ENCODE measurements around the gene MARVELD2. TPM values are rescaled to one million over a fixed set of nuclear protein-coding genes. Genes with fewer than 3 reads are reported as not detected.
A peak's percentile ranks its signal among the peaks of the same experiment; 100 is the strongest.
"Not testable (repeated sequence)": the region's sequence is repeated elsewhere in the genome, so short reads cannot be mapped to it uniquely, and the experiment has no call there.

Gene MARVELD2
- total RNA-seq, 1 donor = 9.4 TPM

DNA sequence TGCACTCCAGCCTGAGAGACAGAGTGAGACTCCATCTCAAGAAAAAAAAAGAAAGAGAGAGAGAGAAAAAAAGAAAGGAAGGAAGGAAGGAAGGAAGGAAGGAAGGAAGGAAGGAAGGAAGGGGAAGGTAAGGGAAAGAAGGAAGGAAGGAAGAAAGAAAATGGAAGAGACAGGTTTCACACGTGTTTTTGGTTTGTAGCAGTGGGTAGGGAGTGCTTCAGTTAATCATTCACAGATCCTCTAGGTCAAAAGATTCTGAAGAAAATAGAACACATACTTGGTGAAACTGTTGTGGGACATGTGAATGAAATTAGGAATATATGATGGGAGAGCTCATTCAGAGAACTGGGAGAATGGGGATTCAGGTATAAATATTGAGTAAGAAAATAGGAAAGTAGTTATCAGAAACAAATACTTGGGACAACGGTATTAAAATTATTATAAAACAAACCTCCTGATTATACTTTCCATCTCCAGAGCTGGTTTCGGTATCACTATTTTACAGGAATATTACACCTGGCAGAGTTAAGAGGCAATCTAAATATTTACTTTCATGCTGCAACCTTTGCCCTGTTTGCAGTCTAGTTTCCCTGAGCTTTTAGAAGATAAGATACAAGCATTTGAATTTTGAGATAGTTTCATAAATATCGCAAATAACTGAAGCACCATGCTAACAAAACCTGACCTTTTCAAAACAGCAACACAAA lies 37.2 kb downstream of the MARVELD2 start:
- no peak for DNase-seq (ENCODE audit: insufficient read length, low spot score, missing footprints)
- Histone ChIP-seq H3K4me3 (ENCODE audit: insufficient read depth, low read length) (no peak overlapping the region), H3K36me3 (ENCODE audit: insufficient read depth, low read length) (no peaks in the 10 kb centered on the region), H3K4me1 (ENCODE audit: insufficient read depth, low read length) (no peaks in the 10 kb centered on the region), H3K79me2 (ENCODE audit: insufficient read depth, low read length) (no peaks in the 10 kb centered on the region), H3K9me3 (ENCODE audit: low read depth, low read length) (no peaks in the 10 kb centered on the region), H3K27ac (ENCODE audit: low read depth, low read length) (no peak overlapping the region), H3K4me2 (ENCODE audit: insufficient read depth, low read length) (no peak overlapping the region), H2AFZ (ENCODE audit: low read length) (no peak overlapping the region), H3K27me3 (ENCODE audit: insufficient read depth, low read length) (no peaks in the 10 kb centered on the region), H4K20me1 (ENCODE audit: insufficient read depth, low read length) (no peaks in the 10 kb centered on the region)
- TF ChIP-seq, protein P1, sequence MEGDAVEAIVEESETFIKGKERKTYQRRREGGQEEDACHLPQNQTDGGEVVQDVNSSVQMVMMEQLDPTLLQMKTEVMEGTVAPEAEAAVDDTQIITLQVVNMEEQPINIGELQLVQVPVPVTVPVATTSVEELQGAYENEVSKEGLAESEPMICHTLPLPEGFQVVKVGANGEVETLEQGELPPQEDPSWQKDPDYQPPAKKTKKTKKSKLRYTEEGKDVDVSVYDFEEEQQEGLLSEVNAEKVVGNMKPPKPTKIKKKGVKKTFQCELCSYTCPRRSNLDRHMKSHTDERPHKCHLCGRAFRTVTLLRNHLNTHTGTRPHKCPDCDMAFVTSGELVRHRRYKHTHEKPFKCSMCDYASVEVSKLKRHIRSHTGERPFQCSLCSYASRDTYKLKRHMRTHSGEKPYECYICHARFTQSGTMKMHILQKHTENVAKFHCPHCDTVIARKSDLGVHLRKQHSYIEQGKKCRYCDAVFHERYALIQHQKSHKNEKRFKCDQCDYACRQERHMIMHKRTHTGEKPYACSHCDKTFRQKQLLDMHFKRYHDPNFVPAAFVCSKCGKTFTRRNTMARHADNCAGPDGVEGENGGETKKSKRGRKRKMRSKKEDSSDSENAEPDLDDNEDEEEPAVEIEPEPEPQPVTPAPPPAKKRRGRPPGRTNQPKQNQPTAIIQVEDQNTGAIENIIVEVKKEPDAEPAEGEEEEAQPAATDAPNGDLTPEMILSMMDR (IDR thresholded peaks at IDR 0.05; ENCODE audit: extremely low read depth, low read depth, low read length) = no peak

DNA sequence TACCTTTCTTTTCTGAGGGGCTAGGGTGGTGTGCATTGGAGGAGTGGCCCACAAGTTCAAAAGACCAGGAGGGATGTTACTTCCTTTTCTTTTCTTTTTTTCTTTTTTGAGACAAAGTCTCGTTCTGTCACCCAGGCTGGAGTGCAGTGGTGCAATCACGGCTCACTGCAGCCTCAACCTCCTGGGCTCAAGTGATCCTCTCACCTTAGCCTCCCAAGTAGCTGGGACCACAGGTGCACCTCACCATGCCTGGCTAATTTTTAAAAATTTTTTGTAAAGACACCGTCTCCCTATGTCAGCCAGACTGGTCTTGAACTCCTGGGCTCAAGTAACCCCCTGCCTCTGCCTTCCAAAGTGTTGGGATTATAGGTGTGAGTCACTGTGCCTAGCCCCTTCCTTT lies 38.6 kb downstream of the MARVELD2 start:
- not testable (repeated sequence) for H3K27ac ChIP-seq (ENCODE audit: low read depth, low read length); DNase-seq (ENCODE audit: insufficient read length, low spot score, missing footprints); H3K4me1 ChIP-seq (ENCODE audit: insufficient read depth, low read length); H2AFZ ChIP-seq (ENCODE audit: low read length); H3K9me3 ChIP-seq (ENCODE audit: low read depth, low read length); H3K36me3 ChIP-seq (ENCODE audit: insufficient read depth, low read length); H4K20me1 ChIP-seq (ENCODE audit: insufficient read depth, low read length); H3K79me2 ChIP-seq (ENCODE audit: insufficient read depth, low read length); H3K27me3 ChIP-seq (ENCODE audit: insufficient read depth, low read length); H3K4me3 ChIP-seq (ENCODE audit: insufficient read depth, low read length); H3K4me2 ChIP-seq (ENCODE audit: insufficient read depth, low read length)

DNA sequence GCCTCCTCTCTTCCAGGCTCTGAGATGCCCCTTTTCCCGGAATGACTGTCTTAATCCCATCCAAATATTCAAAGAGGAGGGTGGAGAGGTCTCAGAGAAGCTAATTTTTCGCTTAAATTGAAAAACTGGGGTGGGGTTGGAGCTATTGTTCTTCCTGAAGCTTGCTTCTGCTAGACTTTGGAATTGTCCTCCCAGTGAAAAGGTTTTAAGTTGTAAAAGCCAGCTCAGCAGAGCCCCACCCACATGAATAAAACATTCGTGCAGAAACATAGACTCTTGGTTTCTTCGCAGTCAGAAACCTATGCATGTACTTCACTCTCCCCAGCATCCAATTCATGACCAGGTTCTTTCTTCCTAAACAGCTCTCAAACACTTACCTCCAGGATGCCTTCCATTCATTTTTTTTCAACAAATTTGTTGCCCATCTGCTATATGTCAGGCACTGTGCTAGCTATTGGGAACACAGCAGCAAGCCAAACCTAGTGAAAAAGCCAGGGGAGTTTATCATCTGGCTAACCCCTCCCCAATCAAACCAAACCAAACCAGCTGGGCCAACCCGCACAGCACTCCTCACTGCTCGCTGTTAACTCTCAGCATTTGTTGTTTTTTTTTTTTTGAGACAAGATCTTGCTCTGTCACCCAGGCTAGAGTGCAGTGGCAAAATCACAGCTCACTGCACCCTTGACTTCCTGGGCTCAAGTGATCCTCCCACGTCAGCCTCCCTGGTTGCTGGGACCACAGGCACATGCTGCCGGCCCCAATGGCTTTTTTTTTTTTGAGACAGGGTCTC lies 39.7 kb downstream of the MARVELD2 start:
- DNase-seq (ENCODE audit: insufficient read length, low spot score, missing footprints) = no peak
- Histone ChIP-seq H3K9me3 (ENCODE audit: low read depth, low read length) (no peaks in the 10 kb centered on the region), H3K79me2 (ENCODE audit: insufficient read depth, low read length) (no peaks in the 10 kb centered on the region)

DNA sequence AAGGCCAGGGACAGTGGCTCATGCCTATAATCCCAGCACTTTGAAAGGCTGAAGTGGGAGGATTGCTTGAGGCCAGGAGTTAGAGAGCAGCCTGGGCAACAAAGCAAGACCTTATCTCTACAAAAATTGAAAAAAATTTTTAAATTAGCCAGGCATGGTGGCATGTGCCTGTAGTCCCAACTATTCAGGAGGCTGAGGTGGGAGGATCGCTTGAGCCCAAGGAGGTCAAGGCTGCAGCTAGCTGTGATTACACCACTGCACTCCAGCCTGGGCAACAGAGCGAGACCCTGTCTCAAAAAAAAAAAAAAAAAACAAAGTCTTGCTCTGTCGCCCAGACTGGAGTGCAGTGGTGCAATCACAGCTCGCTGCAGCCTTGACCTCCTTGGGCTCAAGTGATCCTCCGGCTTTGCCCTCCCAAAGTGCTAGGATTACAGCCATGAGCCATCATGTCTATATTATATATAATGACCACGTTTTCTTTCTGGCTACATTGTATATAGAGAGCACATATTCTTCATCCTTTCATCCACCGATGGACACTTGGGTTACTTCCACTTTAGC lies 40.6 kb downstream of the MARVELD2 start:
- not testable (repeated sequence) for H2AFZ ChIP-seq (ENCODE audit: low read length); DNase-seq (ENCODE audit: insufficient read length, low spot score, missing footprints); H3K79me2 ChIP-seq (ENCODE audit: insufficient read depth, low read length); H4K20me1 ChIP-seq (ENCODE audit: insufficient read depth, low read length); H3K4me3 ChIP-seq (ENCODE audit: insufficient read depth, low read length); H3K9me3 ChIP-seq (ENCODE audit: low read depth, low read length); H3K27ac ChIP-seq (ENCODE audit: low read depth, low read length); H3K4me1 ChIP-seq (ENCODE audit: insufficient read depth, low read length); H3K27me3 ChIP-seq (ENCODE audit: insufficient read depth, low read length); H3K36me3 ChIP-seq (ENCODE audit: insufficient read depth, low read length)
- H3K4me2 ChIP-seq (ENCODE audit: insufficient read depth, low read length) = peak overlapping the region; percentile 36

More for the DNA sequence above, 39.7 kb downstream of the MARVELD2 start:
- Histone ChIP-seq H3K4me3 (ENCODE audit: insufficient read depth, low read length) (no peak overlapping the region), H3K36me3 (ENCODE audit: insufficient read depth, low read length) (no peaks in the 10 kb centered on the region), H3K4me2 (ENCODE audit: insufficient read depth, low read length) (no peak overlapping the region), H3K27me3 (ENCODE audit: insufficient read depth, low read length) (no peaks in the 10 kb centered on the region), H3K4me1 (ENCODE audit: insufficient read depth, low read length) (no peaks in the 10 kb centered on the region), H3K27ac (ENCODE audit: low read depth, low read length) (no peak overlapping the region), H2AFZ (ENCODE audit: low read length) (peak overlapping the region; percentile 41), H4K20me1 (ENCODE audit: insufficient read depth, low read length) (no peaks in the 10 kb centered on the region)
- TF ChIP-seq, protein P1 (IDR thresholded peaks at IDR 0.05; ENCODE audit: extremely low read depth, low read depth, low read length) = no peak

Measured in osteoblast (primary cell).